Loucy (cell line): ENCODE results near the gene UNC119B.

Experiments used
- CTCF ChIP-seq: fragments of 200-600 bp; sonication (generic); conservative IDR thresholded peaks from 2 replicates; pipeline ENCODE4 v1.5.1; 2014; ENCODE audit warnings: mild to moderate bottlenecking, antibody characterized with exemption, low read length
- EZH2phosphoT487 ChIP-seq: fragments of 200-600 bp; IDR thresholded peaks from 2 replicates; pipeline ENCODE4 v1.6.1; 2018; ENCODE audit warnings: antibody characterized with exemption, mild to moderate bottlenecking, moderate library complexity, borderline replicate concordance

GRCh38 chr12:120736404-120737331 lies 26.4 kb downstream of the UNC119B start:
- TF ChIP-seq CTCF (no peak), EZH2phosphoT487 (no peak)
